ENCODE results near the gene SSTR5. TPM values are rescaled to one million over a fixed set of nuclear protein-coding genes. Genes with fewer than 3 reads are reported as not detected.

The SSTR5 gene
- total RNA-seq, 1 donor from 2014 or later = not detected

- no peak overlapping the region for H3K4me3 ChIP-seq
- H3K4me1 ChIP-seq = no peaks in the 10 kb centered on the region
- H3K27ac ChIP-seq = no peak overlapping the region
- no peaks in the 10 kb centered on the region for H3K36me3 ChIP-seq
- no peak for DNase-seq (ENCODE audit: low spot score in 2 of 2)
- intact Hi-C loops (cut with DNase I) = no loop called here
- no peaks in the 10 kb centered on the region for H3K9me3 ChIP-seq
- H3K27me3 ChIP-seq = no peaks in the 10 kb centered on the region
- TF ChIP-seq CTCF (IDR thresholded peaks at IDR 0.05) = no peak
Observed at GRCh38 chr16:1036726-1037393, 35.7 kb upstream of the SSTR5 start.

- no peaks in the 10 kb centered on the region for H3K4me1 ChIP-seq
- H3K36me3 ChIP-seq = no peaks in the 10 kb centered on the region
- H3K4me3 ChIP-seq = no peak overlapping the region
- TF ChIP-seq CTCF (IDR thresholded peaks at IDR 0.05) = no peak
- H3K27ac ChIP-seq = no peak overlapping the region
- intact Hi-C loops (cut with DNase I) = no loop called here
- H3K27me3 ChIP-seq = no peaks in the 10 kb centered on the region
- no peak for DNase-seq (ENCODE audit: low spot score in 2 of 2)
- no peaks in the 10 kb centered on the region for H3K9me3 ChIP-seq
Observed at GRCh38 chr16:1037394-1038257, 34.9 kb upstream of the SSTR5 start.

- intact Hi-C loops (cut with DNase I) = no loop called here
- Histone ChIP-seq H3K27me3 (no peaks in the 10 kb centered on the region), H3K4me1 (no peaks in the 10 kb centered on the region), H3K27ac (no peak overlapping the region), H3K36me3 (no peaks in the 10 kb centered on the region), H3K9me3 (no peaks in the 10 kb centered on the region), H3K4me3 (no peak overlapping the region)
- no peak for TF ChIP-seq CTCF (IDR thresholded peaks at IDR 0.05)
- no peak for DNase-seq (ENCODE audit: low spot score in 2 of 2)
Observed at GRCh38 chr16:1038932-1039331, 33.6 kb upstream of the SSTR5 start.

- no peak overlapping the region for H3K4me3 ChIP-seq
- intact Hi-C loops (cut with DNase I) = no loop called here
- no peak overlapping the region for H3K27ac ChIP-seq
- no peaks in the 10 kb centered on the region for H3K9me3 ChIP-seq
- no peaks in the 10 kb centered on the region for H3K27me3 ChIP-seq
- DNase-seq (ENCODE audit: low spot score in 2 of 2) = no peak
- TF ChIP-seq CTCF (IDR thresholded peaks at IDR 0.05) = no peak
- H3K36me3 ChIP-seq = no peaks in the 10 kb centered on the region
- H3K4me1 ChIP-seq = no peaks in the 10 kb centered on the region
Observed at GRCh38 chr16:1039762-1040161, 32.8 kb upstream of the SSTR5 start.

DNA sequence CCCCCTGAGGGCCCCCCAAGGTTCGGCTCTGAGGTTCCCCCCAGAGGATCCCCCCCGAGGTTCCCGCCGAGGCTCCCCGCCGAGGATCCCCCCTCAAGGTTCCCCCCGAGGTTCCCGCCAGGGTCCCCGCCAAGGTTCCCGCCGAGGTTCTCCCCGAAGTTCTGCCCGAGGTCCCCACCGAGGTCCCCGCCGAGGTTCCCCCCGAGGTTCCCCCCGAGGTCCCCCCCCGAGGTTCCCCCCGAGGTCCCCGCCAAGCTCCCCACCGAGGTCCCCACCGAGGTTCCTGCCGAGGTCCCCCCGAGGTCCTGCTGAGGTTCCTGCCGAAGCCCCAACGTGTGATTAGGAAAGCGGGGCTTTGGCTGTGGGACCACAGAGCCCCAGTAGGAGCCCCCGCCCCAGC is 32.2 kb upstream of the SSTR5 start:
- Histone ChIP-seq H3K36me3 (no peaks in the 10 kb centered on the region), H3K27ac (no peak overlapping the region), H3K4me1 (no peaks in the 10 kb centered on the region), H3K9me3 (no peaks in the 10 kb centered on the region), H3K27me3 (no peaks in the 10 kb centered on the region), H3K4me3 (no peak overlapping the region)
- no peak for DNase-seq (ENCODE audit: low spot score in 2 of 2)
- intact Hi-C loops (cut with DNase I) = no loop called here
- no peak for TF ChIP-seq CTCF (IDR thresholded peaks at IDR 0.05)
